ENCODE measurements around the gene LRPAP1. TPM values are rescaled to one million over a fixed set of nuclear protein-coding genes. Genes with fewer than 3 reads are reported as not detected.

LRPAP1 gene
- total RNA-seq, 2 donors from 2014 or later: 175 to 270 TPM

DNA sequence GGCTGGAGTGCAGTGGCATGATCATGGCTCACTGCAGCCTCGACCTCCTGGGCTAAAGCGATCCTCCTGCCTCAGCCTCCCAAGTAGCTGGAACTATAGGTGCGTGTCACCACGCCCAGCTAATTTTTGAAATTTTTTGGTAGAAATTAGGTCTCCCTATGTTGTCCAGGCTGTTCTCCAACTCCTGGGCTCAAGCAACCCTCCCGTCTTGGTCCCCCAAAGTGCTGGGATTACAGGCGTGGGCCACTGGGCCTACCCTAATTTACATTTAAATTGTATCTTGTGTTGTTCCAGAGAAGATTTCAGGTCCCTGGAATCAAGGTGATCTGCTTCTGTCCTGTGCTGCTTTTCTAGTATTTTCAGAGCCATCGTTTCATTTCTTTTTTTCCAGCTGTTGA, 1.2 kb upstream of the LRPAP1 start:
- H3K27me3 ChIP-seq (replicated peaks; ENCODE audit: insufficient read depth): no peaks in the 10 kb centered on the region
- intact Hi-C loops (cut with DNase I): no loop called here
- no peaks in the 10 kb centered on the region for H3K36me3 ChIP-seq
- no peak for TF ChIP-seq POLR2A (IDR thresholded peaks at IDR 0.05)
- no peak for TF ChIP-seq POLR2AphosphoS5 (IDR thresholded peaks at IDR 0.05)
- TF ChIP-seq, protein P1, sequence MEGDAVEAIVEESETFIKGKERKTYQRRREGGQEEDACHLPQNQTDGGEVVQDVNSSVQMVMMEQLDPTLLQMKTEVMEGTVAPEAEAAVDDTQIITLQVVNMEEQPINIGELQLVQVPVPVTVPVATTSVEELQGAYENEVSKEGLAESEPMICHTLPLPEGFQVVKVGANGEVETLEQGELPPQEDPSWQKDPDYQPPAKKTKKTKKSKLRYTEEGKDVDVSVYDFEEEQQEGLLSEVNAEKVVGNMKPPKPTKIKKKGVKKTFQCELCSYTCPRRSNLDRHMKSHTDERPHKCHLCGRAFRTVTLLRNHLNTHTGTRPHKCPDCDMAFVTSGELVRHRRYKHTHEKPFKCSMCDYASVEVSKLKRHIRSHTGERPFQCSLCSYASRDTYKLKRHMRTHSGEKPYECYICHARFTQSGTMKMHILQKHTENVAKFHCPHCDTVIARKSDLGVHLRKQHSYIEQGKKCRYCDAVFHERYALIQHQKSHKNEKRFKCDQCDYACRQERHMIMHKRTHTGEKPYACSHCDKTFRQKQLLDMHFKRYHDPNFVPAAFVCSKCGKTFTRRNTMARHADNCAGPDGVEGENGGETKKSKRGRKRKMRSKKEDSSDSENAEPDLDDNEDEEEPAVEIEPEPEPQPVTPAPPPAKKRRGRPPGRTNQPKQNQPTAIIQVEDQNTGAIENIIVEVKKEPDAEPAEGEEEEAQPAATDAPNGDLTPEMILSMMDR (IDR thresholded peaks at IDR 0.05): no peak
- H3K4me1 ChIP-seq (replicated peaks): peaks cover 8% of the 10 kb centered on the region
- no peaks in the 10 kb centered on the region for H3K9me3 ChIP-seq
- 96% methylated on average over 7 of the region's 7 CpGs for WGBS
- DNase-seq (ENCODE audit: low spot score): no peak
- no peak overlapping the region for H3K27ac ChIP-seq
- no peak overlapping the region for H3K4me3 ChIP-seq

DNA sequence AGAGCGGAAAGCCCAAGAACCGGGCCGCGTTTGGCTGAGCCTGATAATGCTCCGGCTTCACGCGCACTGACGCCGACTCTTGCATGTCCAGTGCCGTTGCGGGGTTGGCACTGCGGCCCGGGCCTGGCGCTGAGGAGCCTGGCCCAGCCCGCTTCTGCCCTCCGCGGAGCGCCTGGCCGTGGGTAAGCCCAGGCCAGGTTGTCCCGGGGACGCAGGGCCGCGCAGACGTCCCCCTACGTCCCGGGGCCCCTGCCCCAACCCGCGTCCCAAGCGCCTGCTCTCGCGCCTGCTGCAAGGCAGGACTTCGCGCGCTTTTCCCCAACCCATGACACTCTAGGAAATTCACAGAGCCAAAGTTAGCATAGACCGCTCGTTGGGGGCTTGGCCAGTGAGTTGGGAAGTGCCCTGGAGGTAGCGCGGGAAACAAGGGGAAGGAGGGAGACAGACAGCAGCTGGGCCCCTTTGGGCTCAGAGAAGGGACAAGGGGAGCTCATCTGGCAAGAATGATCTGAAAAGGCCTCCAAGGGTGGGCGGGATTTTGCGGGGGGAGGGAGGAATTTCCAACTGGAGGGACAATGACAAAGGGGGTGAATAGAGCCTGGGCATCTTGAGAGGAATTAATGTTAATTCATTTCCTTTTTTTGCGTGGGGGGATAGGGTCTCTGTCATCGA, 665 bp upstream of the LRPAP1 start:
- Histone ChIP-seq H3K9me3 (no peaks in the 10 kb centered on the region), H3K27me3 (replicated peaks; ENCODE audit: insufficient read depth) (no peaks in the 10 kb centered on the region), H3K4me3 (peak overlapping the region; percentile 81 to 85), H3K4me1 (replicated peaks) (peaks cover 8% of the 10 kb centered on the region), H3K27ac (no peak overlapping the region), H3K36me3 (no peaks in the 10 kb centered on the region)
- intact Hi-C loops (cut with DNase I): no loop called here
- no peak for TF ChIP-seq POLR2A (IDR thresholded peaks at IDR 0.05)
- no peak for TF ChIP-seq POLR2AphosphoS5 (IDR thresholded peaks at IDR 0.05)
- TF ChIP-seq, protein P1 (IDR thresholded peaks at IDR 0.05): no peak
- 17% methylated on average over 39 of the region's 42 CpGs for WGBS
- DNase-seq (ENCODE audit: low spot score): no peak

DNA sequence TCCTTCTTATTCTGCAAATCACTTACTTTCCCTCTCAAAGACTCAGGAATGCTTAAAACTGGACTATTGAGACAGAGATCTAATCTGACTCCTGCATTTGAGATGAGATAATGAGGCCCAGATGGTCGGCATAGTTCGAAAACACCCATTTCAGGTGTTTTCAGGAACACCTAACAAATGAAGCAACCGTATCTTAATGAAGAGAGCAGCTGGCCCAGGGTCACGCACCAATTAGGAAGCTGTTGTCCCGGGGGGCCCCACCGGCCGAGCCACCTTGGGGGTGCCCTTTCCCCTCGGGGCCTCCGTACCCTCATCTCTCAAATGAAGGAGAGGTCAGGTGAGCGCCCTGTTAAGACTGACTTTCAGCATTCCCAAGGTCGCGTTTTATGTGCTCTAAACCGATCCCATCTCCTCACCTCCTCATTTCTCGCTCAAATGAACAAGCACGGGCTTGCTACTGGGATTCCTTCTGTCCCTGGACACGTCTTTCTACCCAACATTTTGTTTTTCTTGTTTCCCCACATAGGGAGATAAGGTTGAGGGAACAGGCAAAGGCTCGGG, 824 bp downstream of the LRPAP1 start:
- peaks cover 8% of the 10 kb centered on the region for H3K4me1 ChIP-seq (replicated peaks)
- no peaks in the 10 kb centered on the region for H3K9me3 ChIP-seq
- TF ChIP-seq POLR2AphosphoS5 (IDR thresholded peaks at IDR 0.05) (no peak), POLR2A (IDR thresholded peaks at IDR 0.05) (no peak)
- TF ChIP-seq, protein P1 (IDR thresholded peaks at IDR 0.05): no peak
- H3K27ac ChIP-seq: no peak overlapping the region
- H3K27me3 ChIP-seq (replicated peaks; ENCODE audit: insufficient read depth): no peaks in the 10 kb centered on the region
- intact Hi-C loops (cut with DNase I): no loop called here
- WGBS: 5% methylated on average over 17 of the region's 17 CpGs
- DNase-seq (ENCODE audit: low spot score): no peak
- H3K36me3 ChIP-seq: no peaks in the 10 kb centered on the region
- peak overlapping the region; percentile 81 to 85 for H3K4me3 ChIP-seq

GRCh38 chr4:3530663-3531254, 1.5 kb downstream of the LRPAP1 start:
- intact Hi-C loops (cut with DNase I): no loop called here
- Histone ChIP-seq H3K27me3 (replicated peaks; ENCODE audit: insufficient read depth) (no peaks in the 10 kb centered on the region), H3K4me1 (replicated peaks) (peaks cover 8% of the 10 kb centered on the region), H3K27ac (no peak overlapping the region), H3K4me3 (peak overlapping the region; percentile 81 to 85), H3K36me3 (no peaks in the 10 kb centered on the region), H3K9me3 (no peaks in the 10 kb centered on the region)
- DNase-seq (ENCODE audit: low spot score): no peak
- WGBS: 43% methylated on average over 18 of the region's 18 CpGs
- TF ChIP-seq POLR2AphosphoS5 (IDR thresholded peaks at IDR 0.05): no peak
- TF ChIP-seq, protein P1 (IDR thresholded peaks at IDR 0.05): no peak

All from prostate gland (tissue), 2 donors.